Medulla oblongata (tissue), 1 donor: Measurements from ENCODE around the gene CD248.
A peak's percentile ranks its signal among the peaks of the same experiment; 100 is the strongest.
"Not testable (repeated sequence)": the region's sequence is repeated elsewhere in the genome, so short reads cannot be mapped to it uniquely, and the experiment has no call there.

Experiments
- DNase-seq: peaks from one replicate; pipeline ENCODE4 v3.0.0-alpha.2; 2015; ENCODE audit errors: extremely low spot score

The CD248 gene

GRCh38 chr11:66316849-66317251, at the start of gene CD248:
Gene CD248 (minus strand): TSS chr11:66317044. CDS start chr11:66317027, 17 bp downstream.
- DNase-seq = no peak

GRCh38 chr11:66365711-66366619, 49.1 kb upstream of the CD248 start:
- no peak for DNase-seq

GRCh38 chr11:66365166-66365565, 48.3 kb upstream of the CD248 start:
- DNase-seq = no peak

- no peak for DNase-seq
Measured at GRCh38 chr11:66363805-66364535, 47.1 kb upstream of the CD248 start.

- DNase-seq = no peak
Measured at GRCh38 chr11:66363187-66363601, 46.4 kb upstream of the CD248 start.

GRCh38 chr11:66362481-66363147, 45.8 kb upstream of the CD248 start:
- no peak for DNase-seq

- no peak for DNase-seq
Measured at GRCh38 chr11:66361502-66361941, 44.7 kb upstream of the CD248 start.

GRCh38 chr11:66360406-66361073, 43.7 kb upstream of the CD248 start:
- DNase-seq = no peak

GRCh38 chr11:66359662-66360087, 42.8 kb upstream of the CD248 start:
- DNase-seq = no peak

- not testable (repeated sequence) for DNase-seq
Measured at GRCh38 chr11:66350560-66351235, 33.9 kb upstream of the CD248 start.

GRCh38 chr11:66349084-66349386, 32.2 kb upstream of the CD248 start:
- no peak for DNase-seq

GRCh38 chr11:66347425-66348276, 30.8 kb upstream of the CD248 start, which contains the start of gene B4GAT1:
Gene B4GAT1 (minus strand): TSS chr11:66347629. CDS start chr11:66347545, 84 bp downstream.
- peak; percentile 93 for DNase-seq

- no peak for DNase-seq
Measured at GRCh38 chr11:66346476-66347424, 29.9 kb upstream of the CD248 start.

GRCh38 chr11:66345316-66345649, 28.4 kb upstream of the CD248 start:
- DNase-seq = no peak

GRCh38 chr11:66344550-66345315, 27.9 kb upstream of the CD248 start, which contains the start of gene BRMS1:
Gene BRMS1 (minus strand): TSS chr11:66345104. CDS start chr11:66342234, 2,870 bp downstream.
- peak; percentile 97 for DNase-seq

- no peak for DNase-seq
Measured at GRCh38 chr11:66343176-66343575, 26.3 kb upstream of the CD248 start.

GRCh38 chr11:66341502-66342126, 24.8 kb upstream of the CD248 start:
- DNase-seq = no peak
